ENCODE data around the gene TLR1.
A peak's percentile ranks its signal among the peaks of the same experiment; 100 is the strongest.
"Not testable (repeated sequence)": the region's sequence is repeated elsewhere in the genome, so short reads cannot be mapped to it uniquely, and the experiment has no call there.

Gene TLR1

DNA sequence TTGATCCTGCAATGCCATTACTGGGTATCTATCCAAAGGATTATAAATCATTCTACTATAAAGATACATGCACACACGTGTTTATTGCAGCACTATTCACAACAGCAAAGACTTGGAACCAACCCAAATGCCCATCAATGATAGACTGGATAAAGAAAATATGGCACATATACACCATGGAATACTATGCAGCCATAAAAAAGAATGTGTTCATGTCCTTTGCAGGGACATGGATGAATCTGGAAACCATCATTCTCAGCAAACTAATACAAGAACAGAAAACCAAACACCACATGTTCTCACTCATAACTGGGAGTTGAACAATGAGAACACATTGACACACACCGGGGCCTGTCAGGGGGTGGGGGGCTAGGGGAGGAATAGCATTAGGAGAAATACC is 26.7 kb downstream of the TLR1 start:
- DNase-seq (ENCODE audit: low read depth, low spot score): not testable (repeated sequence)

DNA sequence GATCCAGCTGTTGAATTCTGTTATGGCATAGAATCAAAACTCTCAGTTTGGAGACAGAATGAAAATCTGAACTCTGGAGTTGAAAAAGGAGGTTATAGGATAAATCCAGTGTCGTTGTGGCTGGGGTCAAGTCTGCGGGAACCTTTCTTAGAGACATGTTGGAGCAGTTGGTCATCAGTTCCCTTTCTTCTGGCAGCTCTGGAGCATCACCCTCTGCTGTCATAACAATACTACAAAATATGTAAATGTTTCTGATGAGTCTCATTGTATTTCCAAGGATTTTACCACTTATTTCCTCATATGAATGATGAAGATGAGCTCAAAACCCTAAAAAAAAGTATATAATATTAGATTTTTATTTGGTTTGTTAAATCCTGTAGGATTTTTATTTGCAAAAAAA is 29.3 kb downstream of the TLR1 start:
- no peak for DNase-seq (ENCODE audit: low read depth, low spot score)

DNA sequence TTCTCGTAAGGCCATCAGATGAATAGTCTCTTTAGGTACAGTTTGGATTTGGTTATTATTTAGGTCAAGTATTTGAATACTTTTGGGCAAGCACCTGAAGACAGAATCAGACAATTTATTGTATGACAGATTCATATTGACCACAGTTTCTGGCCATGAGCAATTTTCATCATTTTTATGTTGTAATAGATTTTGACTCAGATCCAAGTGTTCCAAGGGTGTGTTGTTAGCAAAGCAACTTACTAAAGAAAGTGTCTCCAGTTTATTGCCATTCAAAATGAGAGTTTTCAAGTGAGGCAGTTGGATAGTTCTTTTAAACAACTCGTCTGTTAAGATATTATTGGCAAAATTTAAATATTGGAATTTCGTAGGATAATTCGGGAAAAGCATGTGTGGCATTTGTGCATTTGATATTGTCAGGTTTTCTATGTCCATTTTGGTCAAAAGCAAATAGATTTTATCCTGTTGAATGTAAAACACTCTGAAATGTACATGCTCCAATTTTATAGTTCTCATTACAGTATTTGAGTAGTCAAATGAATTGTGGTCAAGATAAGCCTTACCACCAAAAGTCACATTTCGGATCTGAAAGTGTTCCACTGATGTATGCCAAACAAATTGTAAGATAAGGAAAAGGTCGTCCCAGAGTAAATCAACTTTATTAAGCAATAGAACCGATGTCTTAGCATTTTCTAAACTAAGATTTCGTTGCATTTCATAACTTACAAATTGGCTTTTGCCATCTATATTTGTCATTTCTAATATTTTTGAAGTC is 30.2 kb downstream of the TLR1 start:
- DNase-seq (ENCODE audit: low read depth, low spot score): no peak

DNA sequence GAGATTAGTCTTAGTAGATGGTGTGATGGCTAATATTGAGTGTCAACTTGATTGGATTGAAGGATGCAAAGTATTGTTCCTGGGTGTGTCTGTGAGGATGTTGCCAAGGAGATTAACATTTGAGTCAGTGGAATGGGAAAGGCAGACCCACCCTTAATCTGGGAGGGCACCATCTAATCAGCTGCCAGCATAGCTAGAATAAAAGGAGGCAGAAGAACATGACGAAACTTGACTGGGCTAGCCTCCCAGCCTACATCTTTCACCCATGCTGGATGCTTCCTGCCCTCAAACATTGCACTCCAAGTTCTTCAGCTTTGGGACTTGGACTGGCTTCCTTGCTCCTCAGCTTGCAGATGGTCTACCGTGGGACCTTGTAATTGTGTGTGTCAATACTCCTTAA is 34.3 kb downstream of the TLR1 start:
- DNase-seq (ENCODE audit: low read depth, low spot score): not testable (repeated sequence)

DNA sequence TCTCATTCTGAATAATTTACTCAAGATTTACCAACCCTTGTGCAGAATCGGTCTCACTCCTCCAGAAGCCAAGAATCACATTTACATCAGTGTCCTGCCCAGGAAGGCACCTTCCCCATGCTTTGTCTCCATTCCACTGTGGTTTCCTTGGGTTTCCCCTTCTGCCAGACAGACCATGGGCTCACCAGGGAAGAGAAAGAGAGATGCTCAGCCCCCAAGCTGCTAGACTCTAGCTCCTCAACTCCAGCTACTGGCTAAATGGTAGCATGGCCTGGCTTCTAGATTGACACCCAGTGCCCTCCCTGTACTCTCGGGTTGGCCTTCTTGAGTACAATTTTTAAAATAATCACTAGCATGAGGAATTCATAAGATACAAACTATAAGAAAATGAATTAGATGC is 34.7 kb downstream of the TLR1 start:
- DNase-seq (ENCODE audit: low read depth, low spot score): no peak

DNA sequence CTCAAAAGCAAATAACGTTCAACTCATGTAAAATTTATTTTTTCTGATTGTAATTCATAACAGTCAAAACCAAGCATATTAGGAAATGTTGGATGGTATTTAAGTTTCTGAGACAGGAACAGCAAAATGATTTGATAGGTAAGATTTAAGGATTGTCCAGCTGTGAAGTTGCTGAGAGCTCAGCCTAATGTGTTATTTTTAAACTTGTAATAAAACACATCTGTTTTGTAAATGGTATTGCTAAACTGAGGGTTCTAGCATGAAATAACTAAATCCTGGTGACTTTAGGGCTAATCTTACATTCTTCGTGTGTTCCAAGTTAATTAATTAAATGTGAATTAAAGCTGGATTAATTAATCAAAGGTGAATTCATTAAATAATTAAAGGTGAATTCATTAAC is 35.1 kb downstream of the TLR1 start:
- no peak for DNase-seq (ENCODE audit: low read depth, low spot score)

DNA sequence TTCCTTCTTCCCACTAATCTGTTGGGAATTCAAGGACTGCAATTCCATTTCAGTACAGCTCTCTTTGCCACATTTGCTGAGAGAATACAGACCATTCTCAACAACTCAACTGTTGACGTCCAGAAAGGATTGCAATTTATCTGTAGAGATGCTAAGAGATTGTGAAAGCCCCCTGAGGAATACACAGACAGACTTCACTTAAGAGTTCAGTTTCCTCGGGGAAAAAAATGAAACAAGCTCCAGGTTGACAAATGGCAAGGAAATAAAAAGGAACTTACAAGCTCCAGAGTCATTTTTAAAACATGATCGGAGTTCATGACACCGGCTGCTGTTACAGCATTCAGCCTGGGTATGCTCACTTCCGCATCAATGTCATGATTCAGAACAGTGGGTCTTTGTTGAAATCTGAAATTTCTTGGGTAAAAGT is 35.6 kb downstream of the TLR1 start:
- no peak for DNase-seq (ENCODE audit: low read depth, low spot score)

DNA sequence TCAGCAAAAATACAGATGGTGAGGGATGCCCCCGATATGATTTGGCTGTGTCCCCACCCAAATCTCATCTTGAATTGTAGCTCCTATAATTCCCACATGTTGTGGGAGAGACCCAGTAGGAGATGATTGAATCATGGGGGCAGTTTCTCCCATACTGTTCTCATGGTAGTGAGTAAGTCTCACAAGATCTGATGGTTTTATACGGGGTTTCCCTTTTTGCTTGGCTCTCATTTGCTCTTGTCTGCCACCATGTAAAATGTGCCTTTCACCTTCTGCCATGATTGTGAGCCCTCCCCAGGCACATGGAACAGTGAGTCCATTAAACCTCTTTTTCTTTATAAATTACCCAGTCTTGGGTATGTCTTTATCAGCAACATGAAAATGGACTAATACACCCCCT is 37.7 kb downstream of the TLR1 start:
- not testable (repeated sequence) for DNase-seq (ENCODE audit: low read depth, low spot score)

DNA sequence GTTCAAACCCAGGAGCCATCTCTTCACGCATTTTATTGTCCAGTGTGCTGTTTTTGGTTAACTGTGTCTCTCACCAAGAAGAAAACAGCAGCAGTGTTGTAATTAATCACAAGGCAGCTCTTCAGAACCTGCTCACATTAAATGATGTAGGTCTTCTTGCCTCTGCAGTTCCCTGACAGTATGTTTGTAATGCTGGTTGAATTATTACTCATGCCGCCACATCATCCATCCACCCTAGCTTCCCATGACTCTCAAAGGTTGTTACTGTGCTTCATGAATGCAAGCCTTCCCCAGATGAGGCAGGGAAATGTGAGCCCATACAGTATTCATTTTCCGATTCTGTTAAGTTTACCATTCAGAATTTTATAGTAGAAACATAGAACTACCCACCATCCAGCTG is 39.2 kb downstream of the TLR1 start:
- no peak for DNase-seq (ENCODE audit: low read depth, low spot score)

DNA sequence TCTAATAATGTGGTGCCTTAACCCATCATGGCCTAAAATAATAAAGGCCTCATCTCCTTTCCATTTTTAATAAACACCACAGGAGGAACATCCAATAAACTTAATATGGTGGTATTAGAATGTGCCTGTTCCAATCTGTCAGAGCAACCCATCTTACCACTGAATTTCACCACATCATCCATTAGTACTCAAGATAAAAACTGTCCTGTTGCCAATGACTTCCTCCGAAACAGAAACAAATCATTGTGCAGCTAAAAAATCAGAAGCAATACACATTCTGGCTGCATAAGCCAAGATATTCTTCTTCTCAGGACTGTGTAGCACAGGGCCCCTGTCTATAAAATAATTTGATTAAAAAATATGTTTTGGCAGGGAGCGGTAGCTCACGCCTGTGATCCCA is 40.3 kb downstream of the TLR1 start:
- no peak for DNase-seq (ENCODE audit: low read depth, low spot score)

DNA sequence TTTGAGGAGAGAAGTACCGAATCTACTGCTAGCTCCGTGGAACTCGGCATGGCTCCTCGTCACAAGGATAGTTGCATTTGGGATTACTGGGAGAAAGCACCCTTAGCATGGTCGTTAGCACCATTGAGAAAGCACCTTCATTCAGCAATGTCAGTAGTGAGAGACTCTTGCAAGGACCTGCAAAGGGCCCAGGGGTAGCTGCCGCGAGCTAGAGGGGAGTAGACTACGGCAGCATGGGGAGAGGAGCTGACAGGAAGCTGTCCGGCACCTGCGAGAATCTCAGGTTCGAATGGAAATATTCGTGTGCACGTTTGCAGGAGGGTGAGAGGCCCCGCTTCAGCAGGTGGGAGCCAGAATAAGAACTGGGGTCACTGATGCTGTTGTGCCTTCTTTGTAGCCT is 42.0 kb downstream of the TLR1 start:
- no peak for DNase-seq (ENCODE audit: low read depth, low spot score)

DNA sequence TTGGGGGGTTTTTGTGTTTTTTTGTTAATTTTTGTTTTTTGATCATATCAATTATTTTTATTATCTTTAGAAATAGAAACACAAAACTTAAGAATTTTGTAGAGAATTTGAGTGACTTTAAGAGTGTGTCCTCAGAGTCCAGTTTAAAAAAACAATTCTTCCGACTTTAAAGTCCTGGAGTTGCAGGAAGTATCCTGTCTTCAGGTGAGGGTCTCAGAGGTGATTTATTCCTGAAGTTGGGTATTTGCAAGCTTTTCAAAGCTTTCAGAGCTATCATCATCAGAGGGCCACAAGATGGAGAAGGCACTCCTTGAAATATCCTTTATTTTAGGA is 44.8 kb downstream of the TLR1 start:
- no peak for DNase-seq (ENCODE audit: low read depth, low spot score)

DNA sequence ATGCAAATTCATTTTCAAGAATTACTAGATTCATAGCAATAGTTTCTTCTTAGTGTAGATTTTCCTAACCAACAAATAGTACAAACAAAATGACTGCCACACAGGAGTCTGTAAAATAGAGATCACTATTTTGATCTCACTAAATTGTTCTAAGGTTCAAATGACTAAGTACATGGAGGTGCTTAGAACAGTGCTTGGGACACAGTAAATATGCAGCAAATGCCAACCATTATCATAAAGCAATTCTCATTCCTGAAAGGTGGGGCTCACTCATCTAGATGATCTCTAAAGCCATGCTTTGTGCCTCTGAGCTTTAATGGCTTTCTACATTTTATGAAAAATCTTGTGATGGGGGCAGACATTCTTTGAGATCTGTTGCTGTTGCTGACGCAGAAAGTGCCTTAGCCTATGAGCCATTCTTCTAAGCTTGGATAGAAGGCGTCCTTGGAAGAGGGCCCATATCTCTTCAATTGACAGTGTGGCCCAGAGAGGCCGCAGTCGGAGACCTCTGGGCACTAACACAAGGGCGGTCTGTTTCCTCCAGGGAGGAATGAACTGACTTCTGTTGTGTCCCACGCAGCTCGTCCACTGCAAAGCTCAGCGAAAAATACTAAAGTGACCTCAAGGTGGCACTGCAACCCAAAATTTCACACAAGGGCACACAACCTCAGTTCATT is 45.3 kb downstream of the TLR1 start:
- peak; percentile 49 for DNase-seq (ENCODE audit: low read depth, low spot score)

DNA sequence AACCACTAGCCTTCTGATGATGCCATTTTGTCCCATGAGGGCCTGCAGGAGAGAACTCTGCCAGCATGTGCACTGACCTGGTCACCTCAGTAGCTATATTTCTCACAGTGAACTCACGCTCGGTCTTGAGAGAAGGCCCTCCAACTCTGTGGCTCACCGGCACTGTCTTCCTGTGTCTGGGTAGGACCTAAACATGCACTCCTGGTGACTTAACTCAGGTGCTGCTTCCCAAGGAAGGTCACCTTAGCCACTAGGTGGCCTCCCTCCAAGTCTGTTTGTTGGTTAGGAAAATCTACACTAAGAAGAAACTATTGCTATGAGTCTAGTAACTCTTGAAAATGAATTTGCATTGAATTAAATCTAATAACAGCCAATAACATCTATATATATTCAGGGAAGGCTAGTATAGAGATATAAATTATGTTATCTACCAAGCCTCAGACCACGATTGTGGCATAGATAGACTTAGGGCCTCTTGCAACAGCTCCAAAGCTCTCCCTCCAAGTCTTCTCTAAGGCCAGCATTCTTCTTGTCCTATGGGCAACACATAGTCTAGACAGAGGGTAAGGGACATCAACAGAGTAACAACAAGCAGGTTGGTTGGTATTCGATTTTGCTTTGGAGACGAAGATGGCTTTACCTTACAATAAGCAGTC is 46.5 kb downstream of the TLR1 start:
- DNase-seq (ENCODE audit: low read depth, low spot score): no peak

DNA sequence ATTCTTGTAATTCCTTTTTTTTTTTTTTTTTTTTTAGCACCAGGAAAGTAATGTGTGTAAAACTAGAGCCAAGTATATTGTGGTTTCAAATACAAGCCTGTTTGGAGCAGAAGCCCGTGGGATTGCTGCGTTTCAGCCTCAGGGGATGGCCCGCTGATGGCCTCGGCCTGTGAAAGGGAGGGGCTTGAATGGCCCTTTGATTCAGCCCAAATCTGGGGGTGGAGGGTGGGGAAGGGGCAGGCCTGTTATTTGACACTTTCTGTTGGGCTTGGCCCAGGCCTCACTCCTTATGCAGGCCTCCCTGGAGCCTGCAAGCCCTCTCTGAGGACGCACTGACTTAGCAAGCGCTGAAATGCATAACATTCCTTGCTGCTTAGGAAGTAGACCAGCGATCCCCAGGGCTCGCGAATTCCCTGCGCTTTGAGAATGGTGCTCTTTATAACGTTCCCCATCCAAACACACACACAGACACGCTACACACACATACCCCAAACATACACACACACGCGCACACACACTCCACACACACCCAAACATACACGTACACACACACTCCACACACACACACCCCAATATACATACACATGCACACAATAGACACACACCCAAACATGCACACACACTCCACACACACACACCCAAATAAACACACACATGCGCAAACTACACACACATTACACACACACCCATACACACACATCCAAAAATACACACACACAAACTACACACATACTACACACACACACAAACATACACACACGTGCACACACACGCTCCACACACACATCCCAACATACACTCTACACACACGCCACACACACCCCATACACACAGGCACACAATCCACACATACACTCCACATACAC is 51.4 kb downstream of the TLR1 start:
- DNase-seq (ENCODE audit: low read depth, low spot score): peak; percentile 89

DNA sequence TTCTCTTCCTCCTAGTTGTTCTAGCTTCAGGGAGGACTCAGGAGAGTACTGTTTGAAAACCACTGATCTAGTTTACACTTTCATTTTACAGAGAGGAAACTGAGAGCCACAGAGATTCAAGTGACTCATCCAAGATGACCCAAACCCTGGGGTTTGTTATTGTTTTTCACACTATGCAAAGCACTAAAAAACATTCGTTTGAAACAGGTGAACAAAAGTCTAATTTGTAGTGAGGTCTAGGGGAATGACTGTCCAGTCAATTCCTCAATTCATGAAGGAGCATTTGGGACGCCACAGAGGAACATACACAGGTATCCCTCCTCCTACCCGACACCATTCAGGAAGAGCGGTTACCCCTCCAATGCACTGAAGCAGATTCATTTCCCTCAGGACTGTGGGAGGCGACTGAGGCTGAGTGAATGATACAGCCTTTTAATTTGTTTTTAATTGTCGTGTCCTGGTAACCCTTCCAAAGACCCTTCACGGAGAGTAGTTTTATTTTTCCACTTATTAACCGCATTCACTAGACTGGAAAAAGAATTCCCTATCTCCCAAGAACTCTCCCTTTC is 52.1 kb downstream of the TLR1 start:
- DNase-seq (ENCODE audit: low read depth, low spot score): no peak

DNA sequence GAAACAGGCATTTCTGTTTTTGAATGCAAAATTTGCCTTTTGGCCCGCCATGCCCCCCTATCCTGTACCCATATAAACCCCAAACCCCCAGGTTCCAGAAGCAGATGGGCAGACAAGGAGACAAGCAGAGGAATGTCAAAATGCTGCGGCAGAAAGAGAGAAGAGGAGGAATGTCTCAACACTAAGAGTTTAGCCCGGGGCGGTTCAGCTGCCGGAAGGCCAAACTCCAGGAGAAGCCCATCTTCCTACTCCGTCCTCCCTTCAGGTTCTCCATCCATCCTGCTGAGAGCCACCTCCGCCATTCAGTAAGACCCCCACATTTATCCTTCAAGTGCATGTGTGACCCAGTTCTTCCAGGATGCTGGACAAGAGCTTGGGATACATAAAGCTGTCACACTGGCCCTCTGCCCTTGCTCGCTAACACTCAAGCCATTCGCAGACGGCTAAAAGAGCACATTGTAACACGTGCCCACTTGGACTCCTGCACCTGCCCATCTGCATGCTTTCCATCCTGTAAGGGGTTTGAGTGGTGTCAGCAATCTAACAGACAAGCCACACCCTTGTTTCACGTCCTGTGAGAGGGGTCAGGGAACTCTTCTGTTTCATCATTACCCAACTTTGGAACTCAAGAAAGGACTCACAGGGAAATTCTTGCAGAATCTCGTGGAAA is 53.1 kb downstream of the TLR1 start:
- DNase-seq (ENCODE audit: low read depth, low spot score): no peak

DNA sequence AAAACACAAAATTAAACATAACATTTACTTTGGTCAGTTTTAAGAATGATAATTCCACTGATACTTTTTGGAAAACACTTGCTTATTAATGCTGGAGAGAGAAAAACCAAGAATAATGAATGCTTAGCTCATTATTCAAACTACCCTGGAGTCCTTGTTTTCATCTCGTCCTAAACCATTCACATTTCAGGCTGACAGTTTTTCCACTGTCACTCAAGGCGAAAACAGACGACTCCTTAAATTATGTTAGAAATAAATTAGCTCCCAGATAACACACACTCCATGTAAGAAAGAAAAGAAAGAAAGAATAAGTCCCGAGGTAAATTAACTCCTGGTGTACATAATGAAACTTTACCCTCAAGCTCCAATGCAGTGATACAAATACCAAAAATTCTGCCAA is 55.3 kb downstream of the TLR1 start:
- DNase-seq (ENCODE audit: low read depth, low spot score): no peak

DNA sequence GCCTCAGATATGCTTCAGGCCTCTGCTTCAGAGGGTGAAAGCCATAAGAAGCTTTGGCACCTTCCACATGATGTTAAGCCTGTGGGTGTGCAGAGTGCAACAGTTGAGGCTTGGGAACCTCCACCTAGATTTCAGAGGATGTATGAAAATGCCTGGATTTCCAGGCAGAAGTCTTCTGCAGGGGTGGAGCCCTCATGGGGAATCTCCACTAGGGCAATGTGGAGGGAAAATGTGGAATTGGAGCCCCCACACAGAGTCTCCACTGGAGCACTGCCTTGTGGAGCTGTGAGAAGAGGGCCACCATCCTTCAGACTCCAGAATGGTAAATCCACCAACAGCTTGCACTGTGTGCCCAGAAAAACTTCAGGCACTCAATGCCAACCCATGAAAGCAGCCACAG is 57.0 kb downstream of the TLR1 start:
- DNase-seq (ENCODE audit: low read depth, low spot score): no peak

Data from smooth muscle cell of the brain vasculature (primary cell).